OCI-LY1 (cell line): ENCODE measurements around the gene CCDC85C.

ENCODE experiments used
- CTCF ChIP-seq: fragments of 200-600 bp; sonication (generic), shearing (Covaris generic); IDR thresholded peaks from 2 replicates; pipeline ENCODE4 v1.5.1; 2017; ENCODE audit warnings: mild to moderate bottlenecking, antibody characterized with exemption, low read length, moderate library complexity, mixed read lengths
- EZH2 ChIP-seq: fragments of 200-600 bp; sonication (generic), shearing (Covaris generic); IDR thresholded peaks from 2 replicates; pipeline ENCODE4 v1.8.0; 2017; ENCODE audit warnings: borderline replicate concordance, mixed run types, mild to moderate bottlenecking, antibody characterized with exemption, low read length, moderate library complexity, mixed read lengths

GRCh38 chr14:99650189-99650588 lies 46.2 kb upstream of the CCDC85C start:
- TF ChIP-seq CTCF (no peak), EZH2 (no peak)
